ENCODE measurements around the gene SETD1B. TPM values are rescaled to one million over a fixed set of nuclear protein-coding genes. Genes with fewer than 3 reads are reported as not detected.

The SETD1B gene
- 7.6 and 9.0 TPM in 2 replicates for total RNA-seq

GRCh38 chr12:121803861-121804416 is at the start of gene SETD1B:
TSS of gene SETD1B (plus strand) at chr12:121804009. CDS start at chr12:121804738, 729 bp downstream.

GRCh38 chr12:121793440-121793837 is 10.4 kb upstream of the SETD1B start, which contains the start of gene RHOF:
TSS of gene RHOF (minus strand) at chr12:121793688. CDS start at chr12:121793633, 55 bp downstream.

GRCh38 chr12:121858662-121859572 is 55.1 kb downstream of the SETD1B start, which contains the start of gene HPD:
TSS of gene HPD (minus strand) at chr12:121858859. CDS start at chr12:121858823, 36 bp downstream.

Small RNA genes lying within 50 kb of the gene (small RNA-seq; reads per million reads assigned to genes)
- not detected for gene AC069503.3

Other genes with a start within 250 kb of the SETD1B start
- 34.7 and 34.9 TPM in 2 replicates for gene KDM2B, start 223.0 kb upstream of the SETD1B start, total RNA-seq
- gene ORAI1, start 177.5 kb upstream of the SETD1B start, total RNA-seq, result 9.8 and 12.0 TPM in 2 replicates
- gene MORN3, start 134.4 kb upstream of the SETD1B start, total RNA-seq, result 1.8 and 2.4 TPM in 2 replicates
- gene TMEM120B, start 91.3 kb upstream of the SETD1B start, total RNA-seq, result 7.9 and 15.0 TPM in 2 replicates
- gene RHOF, start 10.3 kb upstream of the SETD1B start, total RNA-seq, result 9.4 and 16.6 TPM in 2 replicates
- 0.39 TPM in 1 of 2 replicates, not detected in the other for gene HPD, start 54.9 kb downstream of the SETD1B start, total RNA-seq
- gene PSMD9, start 84.8 kb downstream of the SETD1B start, total RNA-seq, result 23.2 and 52.1 TPM in 2 replicates
- gene CFAP251, start 114.6 kb downstream of the SETD1B start, total RNA-seq, result 5.9 and 8.7 TPM in 2 replicates
- gene BCL7A, start 217.9 kb downstream of the SETD1B start, total RNA-seq, result 0.54 and 1.2 TPM in 2 replicates

Data from placental epithelial cell (primary cell).